ENCODE measurements around the gene KCNN1.

GRCh38 chr19:17969096-17969792, 2.3 kb downstream of the KCNN1 start:
- TF ChIP-seq POLR2A (IDR thresholded peaks at IDR 0.05) (no peak), CTCF (IDR thresholded peaks at IDR 0.05) (no peak)

All from thyroid gland (tissue), 4 donors.